ENCODE results near the gene SELENOT.
"Not testable (repeated sequence)": the region's sequence is repeated elsewhere in the genome, so short reads cannot be mapped to it uniquely, and the experiment has no call there.

The SELENOT gene, protein sequence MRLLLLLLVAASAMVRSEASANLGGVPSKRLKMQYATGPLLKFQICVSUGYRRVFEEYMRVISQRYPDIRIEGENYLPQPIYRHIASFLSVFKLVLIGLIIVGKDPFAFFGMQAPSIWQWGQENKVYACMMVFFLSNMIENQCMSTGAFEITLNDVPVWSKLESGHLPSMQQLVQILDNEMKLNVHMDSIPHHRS

DNA sequence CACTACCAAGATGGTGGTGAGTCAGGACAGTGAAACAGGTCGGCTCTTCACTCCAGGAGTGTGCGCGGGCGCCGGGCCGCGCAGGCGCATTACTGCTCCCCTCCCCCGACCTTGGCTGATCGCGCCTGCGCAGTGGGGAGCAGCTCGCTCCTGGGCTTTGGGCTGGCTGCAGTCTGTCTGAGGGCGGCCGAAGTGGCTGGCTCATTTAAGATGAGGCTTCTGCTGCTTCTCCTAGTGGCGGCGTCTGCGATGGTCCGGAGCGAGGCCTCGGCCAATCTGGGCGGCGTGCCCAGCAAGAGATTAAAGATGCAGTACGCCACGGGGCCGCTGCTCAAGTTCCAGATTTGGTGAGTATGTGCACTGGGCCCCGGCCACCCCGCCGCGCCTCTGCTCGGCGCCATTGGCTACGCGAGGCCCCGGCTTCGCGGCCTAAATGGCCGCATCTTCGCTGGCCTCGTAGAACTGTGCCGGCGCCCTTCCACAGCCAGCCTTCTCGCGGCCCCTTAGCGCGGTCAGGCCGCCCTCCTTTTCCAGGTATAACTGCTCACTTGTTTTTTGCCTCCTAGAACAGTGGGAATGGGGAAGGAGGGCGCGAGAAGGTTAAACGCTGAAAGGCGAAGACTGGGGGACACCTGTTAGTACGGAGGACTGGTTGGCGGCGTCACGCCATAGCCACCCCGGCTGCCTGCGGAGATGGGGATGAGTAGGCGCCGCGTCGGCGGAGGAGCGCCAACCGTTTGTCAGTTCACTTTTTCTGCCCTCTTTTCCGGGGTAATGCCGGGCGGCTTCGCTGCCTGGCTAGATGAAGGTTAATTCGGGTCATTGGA is at the start of gene SELENOT:
TSS of gene SELENOT (plus strand) at position 169 of the 827 bp plus-strand sequence. CDS start at position 211, 42 bp downstream.
- DNase-seq (ENCODE audit: low read depth): peak; percentile 90

DNA sequence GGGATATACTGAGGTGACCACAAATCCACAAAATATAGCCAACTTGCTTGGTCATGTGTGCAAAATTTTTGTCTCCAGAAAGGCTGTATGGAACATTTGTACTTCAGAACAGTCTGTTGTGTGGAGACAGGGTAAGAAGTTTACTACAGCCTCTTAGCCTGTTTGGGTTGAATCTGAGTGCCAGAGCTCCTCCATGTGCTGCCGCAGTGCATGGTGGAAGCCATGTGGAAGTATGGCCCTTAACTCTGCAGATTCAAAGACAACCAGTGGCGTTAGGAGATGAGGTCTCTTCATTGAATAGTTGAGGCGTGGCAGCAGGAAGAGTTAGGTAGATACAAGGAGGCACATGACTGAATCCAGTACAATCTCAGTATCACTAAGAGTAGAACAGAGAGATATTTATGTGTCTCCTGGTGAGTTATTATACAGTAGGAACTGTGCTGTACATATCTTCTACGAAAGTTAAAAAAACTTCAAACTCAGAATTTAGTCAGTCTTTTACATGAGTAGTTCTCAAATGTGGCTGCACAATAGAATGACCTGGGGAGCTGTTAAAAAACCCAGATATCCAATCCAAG is 47.2 kb upstream of the SELENOT start:
- no peak for DNase-seq (ENCODE audit: low read depth)

DNA sequence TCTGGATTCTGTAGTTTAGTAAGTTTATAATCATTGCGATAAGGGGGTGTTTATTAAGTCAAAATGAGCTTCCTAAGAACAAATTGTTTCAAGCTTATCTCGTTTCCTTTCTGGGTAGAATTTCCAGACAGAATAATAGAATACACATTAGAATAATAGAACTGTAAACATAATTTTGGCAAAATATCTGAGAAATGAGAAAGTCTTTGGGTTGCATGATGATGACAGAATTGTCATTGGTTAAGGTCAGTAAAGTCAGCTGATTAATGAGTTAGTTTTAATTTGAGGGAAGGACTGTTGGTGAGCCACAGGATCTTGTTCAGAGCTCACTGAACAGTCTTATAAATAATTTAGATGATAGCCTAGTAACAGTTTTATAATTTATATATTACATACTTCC is 46.3 kb upstream of the SELENOT start:
- no peak for DNase-seq (ENCODE audit: low read depth)

DNA sequence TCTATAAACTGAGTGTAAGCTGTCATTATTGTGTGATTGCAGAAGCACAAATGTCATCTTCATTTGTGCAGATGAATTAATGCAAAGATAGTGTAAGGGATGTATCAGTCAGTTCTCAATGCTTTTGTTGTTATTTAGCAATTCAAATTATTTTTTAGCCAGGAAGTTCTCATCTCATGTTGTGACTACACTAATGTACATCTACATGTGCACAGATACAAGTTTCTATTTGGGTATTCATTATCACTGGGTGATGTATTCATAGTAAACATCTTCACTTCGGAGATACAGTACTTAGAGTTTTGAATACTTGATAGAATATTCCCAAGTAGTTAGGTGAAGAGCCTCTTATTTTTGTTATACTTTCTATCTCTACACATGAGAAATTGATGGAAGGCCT is 45.4 kb upstream of the SELENOT start:
- DNase-seq (ENCODE audit: low read depth): no peak

DNA sequence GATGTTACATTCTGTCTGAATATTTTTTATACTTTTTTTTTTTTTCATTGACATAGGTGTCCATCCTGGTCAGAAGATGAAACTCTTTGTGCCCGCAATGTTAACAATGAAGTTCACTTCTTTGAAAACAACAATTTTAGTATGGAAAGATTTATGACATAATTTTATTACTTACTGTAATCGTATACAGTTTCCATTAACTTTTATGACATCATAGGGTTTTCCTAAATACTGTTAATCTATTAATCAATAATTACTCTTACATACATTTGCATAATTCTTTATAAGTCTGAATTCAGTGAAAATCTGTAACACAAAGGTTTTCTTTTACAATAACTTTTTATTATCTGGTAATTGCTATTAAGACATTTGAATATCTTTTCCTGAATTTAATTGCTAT is 38.9 kb upstream of the SELENOT start:
- DNase-seq (ENCODE audit: low read depth): no peak

DNA sequence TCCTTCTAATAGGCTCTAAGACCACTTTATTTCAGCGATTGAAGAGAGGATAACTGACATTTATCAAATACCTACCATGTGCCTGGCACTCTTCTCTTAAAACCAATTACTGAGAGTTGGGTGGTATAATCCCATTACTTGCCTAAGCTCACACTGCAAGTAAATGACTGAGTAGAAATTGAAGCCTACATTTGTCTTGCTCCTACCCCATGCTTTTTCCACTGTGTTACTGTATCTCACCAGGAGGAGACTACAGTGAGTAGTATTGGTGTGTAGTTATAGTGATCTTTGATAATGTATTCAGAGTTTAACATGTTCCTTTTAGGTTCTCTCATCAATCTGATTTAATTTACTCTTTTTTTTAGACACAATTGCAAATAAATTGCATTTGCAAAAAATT is 35.8 kb upstream of the SELENOT start:
- DNase-seq (ENCODE audit: low read depth): no peak

DNA sequence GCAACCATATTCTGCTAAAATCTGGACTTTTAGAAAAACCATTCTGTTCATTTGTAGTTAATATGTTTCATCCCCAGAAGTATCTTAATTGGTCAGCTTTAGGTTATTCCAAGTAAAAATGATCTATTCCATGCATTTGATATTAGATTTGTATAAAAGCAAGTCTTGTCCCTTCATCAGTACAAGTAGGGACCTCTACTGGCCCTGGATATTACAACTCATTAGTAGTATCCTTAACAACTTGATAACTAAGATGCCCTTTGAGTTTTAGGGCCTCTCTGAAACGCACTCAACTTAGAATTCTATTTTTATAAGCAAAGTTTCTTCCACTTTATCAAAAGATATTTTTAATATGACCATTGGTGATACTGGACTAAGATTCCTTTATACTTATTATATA is 25.3 kb upstream of the SELENOT start:
- no peak for DNase-seq (ENCODE audit: low read depth)

DNA sequence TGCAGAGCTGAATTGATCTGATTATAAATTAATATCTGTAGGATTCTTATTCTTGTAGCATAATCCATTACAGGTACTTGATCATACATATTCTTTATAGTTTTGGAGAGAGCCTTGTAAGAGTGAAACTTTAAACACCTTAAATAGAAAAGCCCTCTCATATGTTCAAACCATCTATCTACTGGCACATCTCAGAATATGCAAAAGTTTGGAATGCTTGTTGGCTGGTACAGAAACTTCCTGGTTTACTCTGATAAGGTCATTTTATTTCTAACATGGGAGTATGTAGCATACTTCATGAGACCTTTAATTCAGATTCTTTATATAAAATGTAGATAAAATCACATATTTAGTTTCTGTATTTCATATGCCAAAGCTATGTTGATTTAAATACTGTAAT is 21.9 kb upstream of the SELENOT start:
- DNase-seq (ENCODE audit: low read depth): no peak

DNA sequence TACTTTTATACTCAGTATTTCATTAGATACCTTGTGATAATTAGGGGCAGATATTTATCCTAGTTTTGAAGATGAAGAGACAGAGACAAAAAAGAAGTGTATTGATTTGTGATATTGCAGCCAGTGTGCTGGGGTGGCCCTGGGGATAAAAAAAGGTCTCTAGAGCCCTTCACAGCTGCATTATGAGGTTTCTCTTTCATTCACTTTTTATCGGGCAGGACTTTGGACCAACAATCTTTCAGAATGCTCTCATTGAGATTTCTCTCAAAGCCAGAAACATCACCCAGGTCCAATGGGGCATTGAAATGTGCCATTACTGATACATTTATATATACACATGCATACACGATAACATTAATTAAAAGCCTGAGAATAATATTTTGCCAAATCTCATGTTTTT is 20.5 kb upstream of the SELENOT start:
- DNase-seq (ENCODE audit: low read depth): no peak

DNA sequence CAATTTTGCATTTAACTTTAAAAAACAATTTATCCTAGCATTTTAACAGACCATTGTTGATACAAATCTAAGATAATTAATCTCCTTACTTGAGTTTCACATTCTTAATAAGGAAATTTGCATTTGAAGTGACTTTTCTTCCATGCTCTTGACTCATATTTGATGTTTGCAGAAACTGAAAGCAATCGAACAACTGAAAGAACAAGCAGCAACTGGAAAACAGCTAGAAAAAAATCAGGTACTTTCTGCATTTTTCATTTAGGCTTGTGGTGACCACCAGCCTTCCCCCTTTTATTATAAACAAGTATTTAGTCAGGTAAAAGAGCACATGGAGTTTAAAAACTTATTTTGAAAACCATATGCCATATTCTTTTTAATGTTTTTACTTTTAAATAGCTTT is 20.1 kb upstream of the SELENOT start:
- DNase-seq (ENCODE audit: low read depth): no peak

DNA sequence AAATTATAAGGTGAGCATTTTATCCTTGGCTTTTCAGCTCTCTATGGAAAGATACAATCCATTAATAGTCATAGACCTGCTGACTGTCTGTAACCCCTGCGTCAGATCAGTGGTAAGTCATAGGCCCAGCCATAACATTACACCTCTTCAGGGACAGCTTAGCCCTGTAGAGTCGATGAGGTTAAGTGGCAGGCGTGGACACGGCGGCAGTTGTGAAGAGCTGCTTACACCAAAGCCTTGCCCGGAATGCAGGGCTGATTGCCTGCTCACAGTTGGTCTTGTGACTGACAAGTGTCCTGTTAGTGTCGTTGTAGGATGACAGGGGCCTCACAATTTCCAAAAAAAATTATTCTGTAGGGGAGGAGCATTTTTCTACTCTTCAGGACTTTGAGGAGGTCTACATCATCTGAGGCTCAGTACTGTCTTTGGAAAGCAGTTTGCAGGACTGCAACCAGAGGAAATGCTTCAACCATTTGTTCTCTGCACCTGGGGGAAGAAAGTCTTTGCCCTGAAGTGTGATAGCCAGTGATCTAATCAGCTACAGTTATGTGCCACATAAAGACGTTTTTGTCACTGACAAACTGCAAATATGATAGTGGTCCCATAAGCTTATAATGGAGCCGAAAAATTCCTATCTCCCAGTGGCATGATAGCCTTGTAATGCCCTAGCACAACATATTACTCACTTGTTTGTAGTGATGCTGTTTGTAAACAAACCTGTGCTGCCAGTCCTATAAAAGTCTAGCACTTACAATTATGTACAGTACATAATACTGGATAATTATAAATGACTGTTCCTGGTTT is 14.9 kb upstream of the SELENOT start:
- DNase-seq (ENCODE audit: low read depth): no peak

DNA sequence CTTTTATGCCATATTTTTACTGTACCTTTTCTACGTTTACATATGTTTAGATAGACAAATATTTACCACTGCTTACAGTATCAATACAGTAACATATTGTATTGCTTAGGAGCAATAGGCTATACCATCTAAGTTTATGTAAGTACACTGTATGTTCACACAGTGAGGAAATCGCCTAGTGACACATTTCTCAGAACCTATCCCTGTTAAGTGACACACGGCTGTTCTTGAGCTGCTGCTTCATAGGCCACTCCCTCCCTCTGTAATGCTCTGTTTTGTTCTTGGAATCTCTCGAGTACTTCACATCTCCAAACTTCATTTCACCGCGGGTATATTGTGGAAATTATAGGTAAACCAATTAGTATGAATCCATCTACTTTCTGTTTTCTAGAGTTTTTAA is 13.4 kb upstream of the SELENOT start:
- DNase-seq (ENCODE audit: low read depth): no peak

DNA sequence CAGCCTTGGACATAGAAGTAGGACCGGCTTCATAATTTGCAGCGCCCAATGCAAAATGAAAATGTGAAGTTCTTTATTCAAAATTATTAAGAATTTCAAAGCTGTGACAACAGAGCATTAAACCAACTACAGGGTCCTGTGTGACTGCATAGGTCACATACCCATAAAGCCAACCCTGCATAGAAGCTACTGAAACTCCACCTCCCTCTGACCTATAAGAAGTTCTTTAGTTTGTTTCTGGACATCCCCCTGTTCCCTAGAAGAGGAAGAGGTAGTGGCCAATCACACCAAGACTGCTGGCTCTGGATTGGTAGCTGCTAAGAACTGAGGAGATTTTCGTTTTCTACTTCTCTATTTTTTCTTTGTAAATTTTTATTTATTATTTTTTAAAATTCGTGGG is 9.0 kb upstream of the SELENOT start:
- no peak for DNase-seq (ENCODE audit: low read depth)

DNA sequence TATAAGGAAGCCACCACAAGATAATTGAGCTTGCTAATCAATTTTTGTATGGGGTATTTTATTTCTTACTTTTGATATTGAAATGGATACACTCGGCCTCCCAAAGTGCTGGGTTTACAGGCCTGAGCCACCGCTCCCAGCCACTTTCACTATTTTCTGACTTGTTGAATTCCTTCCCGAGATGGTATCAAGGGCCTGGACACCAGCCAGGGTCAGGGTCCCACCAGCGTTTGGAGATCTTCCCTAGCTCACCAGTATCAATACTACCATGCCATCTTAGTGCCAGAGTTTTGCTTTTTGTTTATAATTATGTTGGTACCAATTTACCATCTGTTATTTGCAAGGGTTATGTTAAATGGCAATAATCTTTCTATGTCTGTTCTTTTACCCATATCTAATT is 5.5 kb upstream of the SELENOT start:
- DNase-seq (ENCODE audit: low read depth): no peak

DNA sequence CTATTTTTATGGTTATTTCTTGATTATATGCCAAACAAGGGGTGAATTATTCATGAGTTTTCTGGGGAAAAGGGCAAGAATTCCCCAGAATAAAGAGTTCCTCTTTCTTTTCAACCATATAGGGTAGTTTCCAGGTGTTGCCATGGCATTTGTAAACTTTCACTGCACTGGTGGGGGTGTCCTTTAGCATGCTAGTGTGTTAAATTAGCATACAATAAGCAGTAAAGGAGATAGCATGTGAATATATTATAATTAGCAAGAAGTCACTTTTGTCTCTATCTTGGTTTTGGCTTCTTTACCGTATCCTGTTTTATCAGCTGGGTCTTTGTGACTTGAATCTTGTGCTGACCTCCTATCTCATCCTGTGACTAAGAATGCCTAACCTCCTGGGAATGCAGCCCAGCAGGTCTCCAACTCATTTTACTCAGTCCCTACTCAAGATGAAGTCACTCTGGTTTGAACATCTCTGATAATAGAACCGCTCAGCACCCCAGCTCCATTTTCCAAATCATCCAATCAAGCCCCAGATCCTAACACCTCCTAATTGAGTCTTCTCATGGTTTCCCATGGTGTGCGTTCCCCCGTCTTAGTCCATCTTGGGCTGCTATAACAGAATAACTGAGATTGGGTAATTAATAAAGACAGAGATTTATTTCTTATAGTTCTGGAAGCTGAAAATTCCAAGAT is 3.4 kb upstream of the SELENOT start:
- peak; percentile 22 for DNase-seq (ENCODE audit: low read depth)

DNA sequence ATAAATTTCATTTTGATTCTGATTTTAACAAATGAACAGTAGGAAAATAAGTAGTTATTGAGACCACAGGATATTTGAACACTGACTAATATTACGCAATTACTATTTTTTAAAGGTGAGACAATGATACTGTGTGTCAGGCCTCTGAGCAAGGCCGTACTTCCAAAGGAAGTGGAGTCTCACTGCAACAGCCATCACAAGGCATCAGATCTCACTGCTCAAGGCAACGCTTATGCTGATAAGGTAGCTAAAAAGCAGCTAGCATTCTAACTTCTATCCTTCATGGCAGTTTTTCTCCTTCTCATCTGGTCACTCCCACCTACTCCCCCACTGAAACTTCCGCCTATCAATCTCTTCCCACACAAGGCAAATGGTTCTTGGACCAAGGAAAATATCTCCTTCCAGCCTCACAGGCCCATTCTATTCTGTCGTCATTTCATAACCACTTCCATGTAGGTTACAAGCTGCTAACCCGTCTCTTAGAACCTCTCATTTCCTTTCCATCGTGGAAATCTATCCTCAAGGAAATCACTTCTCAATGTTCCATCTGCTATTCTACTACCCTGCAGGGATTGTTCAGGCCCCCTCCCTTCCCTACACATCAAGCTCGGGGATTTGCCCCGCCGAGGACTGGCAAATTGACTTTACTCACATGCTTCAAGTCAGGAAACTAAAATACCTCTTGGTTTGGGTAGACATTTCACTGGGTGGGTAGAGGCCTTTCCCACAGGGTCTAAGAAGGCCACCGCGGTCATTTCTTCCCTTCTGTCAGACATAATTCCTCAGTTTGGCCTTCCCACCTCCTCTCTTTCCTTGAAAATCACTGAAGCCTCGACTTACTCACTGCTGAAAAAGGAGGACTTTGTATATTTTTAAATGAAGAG is 2.2 kb upstream of the SELENOT start:
- not testable (repeated sequence) for DNase-seq (ENCODE audit: low read depth)

DNA sequence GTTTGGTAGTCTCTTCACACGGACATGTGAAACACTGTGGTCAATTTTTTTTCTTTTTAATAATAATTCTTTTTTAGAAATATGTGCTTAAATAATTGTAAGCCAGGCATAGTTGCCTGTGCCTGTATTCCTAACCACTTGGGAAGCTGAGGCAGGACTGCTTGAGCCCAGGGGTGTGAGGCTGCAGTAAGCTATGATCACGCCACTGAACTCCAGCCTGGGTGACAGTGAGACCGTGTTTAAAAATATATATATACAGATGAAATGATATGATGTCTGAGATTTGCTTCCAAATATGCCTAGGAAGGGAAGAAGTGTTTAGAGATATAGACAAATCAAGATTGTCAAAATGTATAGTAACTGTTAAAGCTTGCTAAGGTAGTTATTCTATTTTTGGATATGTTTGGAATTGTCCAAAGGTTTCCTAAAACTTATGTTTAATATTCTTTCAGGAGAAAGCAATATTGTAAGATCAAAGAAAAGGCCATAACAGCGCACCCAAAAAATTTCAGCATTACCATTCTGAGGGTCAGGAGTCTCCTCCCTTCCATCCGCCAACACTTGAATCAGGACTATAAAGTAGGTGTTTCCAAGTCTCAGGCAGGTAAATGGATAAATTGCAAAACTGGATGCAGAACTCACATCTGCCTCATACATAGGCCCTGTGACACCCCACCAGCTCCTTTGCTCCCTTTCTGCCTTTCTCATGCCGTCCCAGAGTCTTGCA is 532 bp upstream of the SELENOT start:
- no peak for DNase-seq (ENCODE audit: low read depth)

DNA sequence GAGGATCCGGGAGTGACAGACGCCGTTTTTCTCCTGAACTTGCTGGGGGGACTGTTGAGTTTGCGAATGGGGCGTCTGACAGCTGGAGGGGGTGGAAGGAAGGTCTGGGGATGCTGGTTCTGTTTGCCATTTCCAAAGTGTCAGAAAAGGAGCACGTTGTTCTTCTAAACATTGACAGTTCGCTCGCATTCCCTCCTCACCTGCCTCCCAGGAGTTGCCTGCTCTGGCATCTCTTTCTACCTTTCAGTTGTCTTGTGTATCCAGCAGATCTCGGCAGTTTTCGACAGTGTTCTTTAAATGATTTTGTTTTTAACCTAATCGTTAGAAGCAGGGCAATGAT is 829 bp downstream of the SELENOT start:
- DNase-seq (ENCODE audit: low read depth): no peak

DNA sequence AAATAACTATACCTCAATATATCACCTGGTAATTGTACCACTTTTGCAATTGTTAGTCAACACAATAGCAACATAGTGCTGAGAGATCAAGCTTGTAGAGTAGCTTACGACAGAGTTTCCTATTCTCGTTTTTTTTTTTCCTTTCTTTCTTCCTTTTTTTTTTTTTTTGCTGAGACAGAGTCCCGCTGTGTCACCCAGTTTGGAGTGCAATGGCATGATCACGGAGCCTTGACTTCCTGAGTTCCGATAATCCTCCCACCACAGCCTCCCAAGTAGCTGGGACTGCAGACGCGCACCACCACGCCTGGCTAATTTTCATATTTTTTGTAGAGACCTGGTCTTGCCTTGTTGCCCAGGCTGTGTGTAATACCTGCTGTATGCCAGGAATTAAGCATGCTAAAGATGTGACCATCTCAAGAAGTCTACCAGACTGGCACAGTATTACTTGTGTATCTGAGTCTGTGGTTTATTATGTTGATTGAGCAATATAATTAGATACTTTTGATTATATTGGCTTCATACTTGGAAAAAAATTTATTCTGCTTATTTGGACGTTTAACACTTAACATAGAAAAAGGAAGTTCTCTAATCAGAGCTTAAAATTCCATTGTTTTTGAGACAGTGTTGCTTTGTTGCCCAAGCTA is 3.0 kb downstream of the SELENOT start:
- no peak for DNase-seq (ENCODE audit: low read depth)
